ENCODE measurements around the gene EBF3. TPM values are rescaled to one million over a fixed set of nuclear protein-coding genes. Genes with fewer than 3 reads are reported as not detected.

EBF3 gene
- total and polyA plus RNA-seq, 4 donors, result 0.13 to 23.3 (median 4.3) TPM

DNA sequence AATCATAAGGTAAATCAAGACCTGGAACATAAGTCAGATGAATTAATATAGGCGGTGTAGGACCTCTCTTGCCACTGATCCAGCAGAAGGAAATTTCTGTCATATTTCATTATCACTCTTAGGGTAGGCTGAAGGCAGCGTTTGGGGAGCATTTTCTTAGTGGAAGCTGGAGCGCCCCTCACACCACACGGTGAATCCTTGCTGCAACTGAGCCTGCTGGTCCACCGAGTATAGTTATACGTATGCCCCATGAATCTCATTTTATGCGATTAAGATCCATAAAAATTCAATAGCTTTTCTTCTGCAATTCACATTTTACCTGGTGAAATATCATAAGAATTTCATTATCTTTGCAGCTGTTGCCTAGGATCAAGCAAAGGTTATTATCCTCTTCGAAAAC is 19.6 kb downstream of the EBF3 start:
- no peak overlapping the region for H3K27ac ChIP-seq (ENCODE audit: low read depth in 1 of 2, low read length in 2 of 2)
- 96 to 97% methylated on average over 8 of the region's 8 CpGs for WGBS, 2 donors
- H3K4me3 ChIP-seq (ENCODE audit: low read length in 2 of 2), result no peak overlapping the region
- intact Hi-C loops (cut with DNase I), result no loop called here
- no peak for ATAC-seq (ENCODE audit: low FRiP score)
- no peaks in the 10 kb centered on the region for H3K4me1 ChIP-seq (ENCODE audit: control insufficient read depth in 1 of 2, insufficient read depth in 2 of 2, low read length in 2 of 2)
- H3K9me3 ChIP-seq (ENCODE audit: control insufficient read depth, low read length), result no peaks in the 10 kb centered on the region
- no peaks in the 10 kb centered on the region for H3K36me3 ChIP-seq (ENCODE audit: control insufficient read depth in 1 of 2, insufficient read depth in 2 of 2, low read length in 1 of 2)
- no peak for DNase-seq
- H3K27me3 ChIP-seq (ENCODE audit: control insufficient read depth in 1 of 2, insufficient read depth in 2 of 2, low read length in 1 of 2), result no peaks in the 10 kb centered on the region

DNA sequence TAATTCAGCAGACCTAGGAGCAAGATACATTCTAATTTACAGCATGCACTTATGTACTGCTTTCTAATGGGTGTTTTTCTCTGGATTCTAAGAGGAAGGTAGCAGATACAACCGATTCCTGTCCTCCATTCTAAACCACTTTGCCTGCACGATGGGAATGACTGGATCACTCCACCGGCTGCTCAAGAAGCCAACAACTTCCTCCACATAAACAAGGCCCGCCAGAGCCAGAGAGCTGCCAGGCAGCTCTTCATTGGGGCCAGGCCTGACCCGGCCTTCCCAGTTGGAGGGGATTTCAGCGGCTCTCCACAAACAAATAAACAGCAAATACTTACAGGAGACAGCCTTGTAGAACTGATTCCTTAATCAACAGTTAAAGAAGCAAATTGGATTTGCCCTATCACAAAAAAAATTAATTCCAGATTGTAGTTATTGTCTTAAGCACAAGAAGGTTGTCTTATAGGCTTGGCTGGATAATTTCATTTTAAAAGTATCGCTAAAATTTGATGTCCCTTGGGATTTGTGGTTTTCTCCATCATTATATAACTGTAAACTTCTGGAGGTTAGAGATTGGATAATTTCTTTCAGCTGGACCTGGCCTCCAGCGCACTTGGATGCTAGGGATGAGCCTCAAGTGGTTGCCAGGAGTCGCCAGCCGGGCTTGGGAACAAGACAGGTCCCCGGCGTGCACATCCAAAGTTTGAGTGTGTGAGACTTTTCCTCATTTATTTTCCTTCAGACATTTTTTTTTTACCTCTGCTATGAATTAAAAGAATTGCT is 20.9 kb downstream of the EBF3 start:
- H3K27me3 ChIP-seq (ENCODE audit: control insufficient read depth in 1 of 2, insufficient read depth in 2 of 2, low read length in 1 of 2), result no peaks in the 10 kb centered on the region
- no peaks in the 10 kb centered on the region for H3K4me1 ChIP-seq (ENCODE audit: control insufficient read depth in 1 of 2, insufficient read depth in 2 of 2, low read length in 2 of 2)
- no peak for ATAC-seq (ENCODE audit: low FRiP score)
- H3K4me3 ChIP-seq (ENCODE audit: low read length in 2 of 2), result no peak overlapping the region
- no peak overlapping the region for H3K27ac ChIP-seq (ENCODE audit: low read depth in 1 of 2, low read length in 2 of 2)
- WGBS, 2 donors, result 70 to 73% methylated on average over 12 of the region's 12 CpGs
- DNase-seq, result peak in 1 of 2 donors; percentile 44
- intact Hi-C loops (cut with DNase I), result no loop called here
- no peaks in the 10 kb centered on the region for H3K9me3 ChIP-seq (ENCODE audit: control insufficient read depth, low read length)
- no peaks in the 10 kb centered on the region for H3K36me3 ChIP-seq (ENCODE audit: control insufficient read depth in 1 of 2, insufficient read depth in 2 of 2, low read length in 1 of 2)

DNA sequence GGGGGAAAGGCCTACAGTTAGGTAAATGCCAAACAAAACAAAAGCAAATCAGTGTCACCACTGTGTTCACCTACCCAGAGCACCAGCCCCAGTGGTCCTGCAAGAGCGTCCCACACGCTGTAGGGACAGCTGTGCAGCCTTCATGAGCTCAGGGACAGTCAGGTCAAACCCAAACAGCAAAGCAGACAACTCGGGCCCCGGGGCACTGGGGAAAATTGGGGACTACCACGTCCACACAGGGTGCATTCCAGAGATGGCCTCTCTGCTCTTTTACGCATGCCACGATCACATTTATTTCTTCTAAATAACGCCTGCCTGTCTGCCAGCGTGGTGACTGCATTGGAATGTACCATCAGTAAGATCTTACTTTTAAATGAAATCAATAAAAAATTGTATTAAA is 21.7 kb downstream of the EBF3 start:
- H3K27ac ChIP-seq (ENCODE audit: low read depth in 1 of 2, low read length in 2 of 2), result no peak overlapping the region
- H3K4me1 ChIP-seq (ENCODE audit: control insufficient read depth in 1 of 2, insufficient read depth in 2 of 2, low read length in 2 of 2), result no peaks in the 10 kb centered on the region
- H3K36me3 ChIP-seq (ENCODE audit: control insufficient read depth in 1 of 2, insufficient read depth in 2 of 2, low read length in 1 of 2), result no peaks in the 10 kb centered on the region
- H3K9me3 ChIP-seq (ENCODE audit: control insufficient read depth, low read length), result no peaks in the 10 kb centered on the region
- 96 to 97% methylated on average over 9 of the region's 9 CpGs for WGBS, 2 donors
- ATAC-seq (ENCODE audit: low FRiP score) (no peak), DNase-seq (peak in 1 of 2 donors; percentile 67)
- no peaks in the 10 kb centered on the region for H3K27me3 ChIP-seq (ENCODE audit: control insufficient read depth in 1 of 2, insufficient read depth in 2 of 2, low read length in 1 of 2)
- intact Hi-C loops (cut with DNase I), result no loop called here
- H3K4me3 ChIP-seq (ENCODE audit: low read length in 2 of 2), result no peak overlapping the region

GRCh38 chr10:129942019-129942277 is 22.1 kb downstream of the EBF3 start:
- H3K27me3 ChIP-seq (ENCODE audit: control insufficient read depth in 1 of 2, insufficient read depth in 2 of 2, low read length in 1 of 2), result no peaks in the 10 kb centered on the region
- no peak overlapping the region for H3K27ac ChIP-seq (ENCODE audit: low read depth in 1 of 2, low read length in 2 of 2)
- DNase-seq (peak in 1 of 2 donors; percentile 39), ATAC-seq (ENCODE audit: low FRiP score) (no peak)
- H3K9me3 ChIP-seq (ENCODE audit: control insufficient read depth, low read length), result no peaks in the 10 kb centered on the region
- H3K4me3 ChIP-seq (ENCODE audit: low read length in 2 of 2), result no peak overlapping the region
- H3K36me3 ChIP-seq (ENCODE audit: control insufficient read depth in 1 of 2, insufficient read depth in 2 of 2, low read length in 1 of 2), result no peaks in the 10 kb centered on the region
- no peaks in the 10 kb centered on the region for H3K4me1 ChIP-seq (ENCODE audit: control insufficient read depth in 1 of 2, insufficient read depth in 2 of 2, low read length in 2 of 2)
- intact Hi-C loops (cut with DNase I), result no loop called here
- WGBS, 2 donors, result 96 to 100% methylated on average over 4 of the region's 4 CpGs

DNA sequence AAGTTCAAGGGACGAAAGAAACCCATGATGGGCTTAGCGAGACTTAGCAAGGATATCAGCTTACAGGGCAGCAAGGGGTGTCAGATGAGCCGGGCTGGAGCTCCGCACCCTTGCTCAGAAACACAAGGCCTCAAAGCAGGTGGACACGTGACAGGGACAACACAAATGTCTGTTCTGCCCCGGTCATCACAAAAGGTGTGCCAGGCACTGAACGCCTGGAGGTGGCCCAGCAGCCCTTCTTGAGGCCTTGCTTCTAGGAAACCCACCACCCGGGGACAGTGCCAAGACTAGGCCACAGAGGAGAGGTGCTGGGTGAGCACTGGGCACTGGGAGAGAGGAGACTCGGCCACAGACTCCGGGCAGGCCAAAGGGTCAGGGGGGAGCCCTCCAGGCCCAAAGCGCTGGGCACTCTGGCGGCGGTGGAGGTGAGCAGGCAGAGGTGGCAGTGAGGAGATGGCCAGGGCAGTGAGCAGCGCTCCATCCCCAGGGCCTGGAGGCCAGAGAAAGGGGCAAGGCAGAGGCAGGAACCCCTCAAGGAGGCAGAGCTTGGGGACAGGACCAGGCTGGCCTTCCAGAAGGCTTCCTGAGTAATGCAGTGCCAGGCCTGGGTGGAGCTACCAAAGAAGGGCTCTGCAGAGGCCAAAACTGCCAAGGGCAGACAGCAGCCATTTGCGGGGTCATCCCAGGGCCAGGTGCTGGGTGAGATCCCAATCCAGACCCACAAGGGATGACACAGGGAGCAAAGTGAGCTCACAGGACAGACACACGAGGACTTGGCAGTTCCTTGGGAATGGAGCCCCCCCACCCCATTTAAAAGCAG is 22.7 kb downstream of the EBF3 start:
- peak in 1 of 2 donors; percentile 70 for DNase-seq
- no peak for ATAC-seq (ENCODE audit: low FRiP score)
- intact Hi-C loops (cut with DNase I), result no loop called here
- 95 to 97% methylated on average over 16 of the region's 16 CpGs for WGBS, 2 donors
- Histone ChIP-seq H3K4me3 (ENCODE audit: low read length in 2 of 2) (no peak overlapping the region), H3K9me3 (ENCODE audit: control insufficient read depth, low read length) (no peaks in the 10 kb centered on the region), H3K4me1 (ENCODE audit: control insufficient read depth in 1 of 2, insufficient read depth in 2 of 2, low read length in 2 of 2) (no peaks in the 10 kb centered on the region), H3K27me3 (ENCODE audit: control insufficient read depth in 1 of 2, insufficient read depth in 2 of 2, low read length in 1 of 2) (no peaks in the 10 kb centered on the region), H3K27ac (ENCODE audit: low read depth in 1 of 2, low read length in 2 of 2) (no peak overlapping the region), H3K36me3 (ENCODE audit: control insufficient read depth in 1 of 2, insufficient read depth in 2 of 2, low read length in 1 of 2) (no peaks in the 10 kb centered on the region)

- Histone ChIP-seq H3K27ac (ENCODE audit: low read depth in 1 of 2, low read length in 2 of 2) (no peak overlapping the region), H3K36me3 (ENCODE audit: control insufficient read depth in 1 of 2, insufficient read depth in 2 of 2, low read length in 1 of 2) (no peaks in the 10 kb centered on the region), H3K4me3 (ENCODE audit: low read length in 2 of 2) (no peak overlapping the region), H3K9me3 (ENCODE audit: control insufficient read depth, low read length) (no peaks in the 10 kb centered on the region), H3K4me1 (ENCODE audit: control insufficient read depth in 1 of 2, insufficient read depth in 2 of 2, low read length in 2 of 2) (no peaks in the 10 kb centered on the region), H3K27me3 (ENCODE audit: control insufficient read depth in 1 of 2, insufficient read depth in 2 of 2, low read length in 1 of 2) (no peaks in the 10 kb centered on the region)
- 95 to 97% methylated on average over 13 of the region's 13 CpGs for WGBS, 2 donors
- intact Hi-C loops (cut with DNase I), result no loop called here
- ATAC-seq (ENCODE audit: low FRiP score) (no peak), DNase-seq (peak in 1 of 2 donors; percentile 54)
Measured at GRCh38 chr10:129940617-129941198, 23.4 kb downstream of the EBF3 start.

- Histone ChIP-seq H3K27ac (ENCODE audit: low read depth in 1 of 2, low read length in 2 of 2) (no peak overlapping the region), H3K36me3 (ENCODE audit: control insufficient read depth in 1 of 2, insufficient read depth in 2 of 2, low read length in 1 of 2) (no peaks in the 10 kb centered on the region), H3K4me3 (ENCODE audit: low read length in 2 of 2) (no peak overlapping the region), H3K4me1 (ENCODE audit: control insufficient read depth in 1 of 2, insufficient read depth in 2 of 2, low read length in 2 of 2) (no peaks in the 10 kb centered on the region), H3K9me3 (ENCODE audit: control insufficient read depth, low read length) (no peaks in the 10 kb centered on the region), H3K27me3 (ENCODE audit: control insufficient read depth in 1 of 2, insufficient read depth in 2 of 2, low read length in 1 of 2) (no peaks in the 10 kb centered on the region)
- WGBS, 2 donors, result 77 to 84% methylated on average over 23 of the region's 23 CpGs
- no peak for ATAC-seq (ENCODE audit: low FRiP score)
- intact Hi-C loops (cut with DNase I), result no loop called here
- peak in 1 of 2 donors; percentile 23 for DNase-seq
Measured at GRCh38 chr10:129939416-129940275, 24.4 kb downstream of the EBF3 start.

- intact Hi-C loops (cut with DNase I), result no loop called here
- Histone ChIP-seq H3K4me3 (ENCODE audit: low read length in 2 of 2) (no peak overlapping the region), H3K4me1 (ENCODE audit: control insufficient read depth in 1 of 2, insufficient read depth in 2 of 2, low read length in 2 of 2) (no peaks in the 10 kb centered on the region), H3K27me3 (ENCODE audit: control insufficient read depth in 1 of 2, insufficient read depth in 2 of 2, low read length in 1 of 2) (no peaks in the 10 kb centered on the region), H3K27ac (ENCODE audit: low read depth in 1 of 2, low read length in 2 of 2) (no peak overlapping the region), H3K9me3 (ENCODE audit: control insufficient read depth, low read length) (no peaks in the 10 kb centered on the region), H3K36me3 (ENCODE audit: control insufficient read depth in 1 of 2, insufficient read depth in 2 of 2, low read length in 1 of 2) (no peaks in the 10 kb centered on the region)
- DNase-seq (peak in 1 of 2 donors; percentile 37), ATAC-seq (ENCODE audit: low FRiP score) (no peak)
- WGBS, 2 donors, result 77 to 85% methylated on average over 8 of the region's 8 CpGs
Measured at GRCh38 chr10:129938460-129938859, 25.6 kb downstream of the EBF3 start.
